HG03060 (cell line): ENCODE results near the gene TMEM45B.
"Not testable (repeated sequence)": the region's sequence is repeated elsewhere in the genome, so short reads cannot be mapped to it uniquely, and the experiment has no call there.

Experiments used
- ATAC-seq: cut with Tn5 transposase; IDR thresholded peaks from one replicate; pipeline ENCODE4 v1.9.1; 2021; ENCODE audit warnings: low read depth, moderate number of reproducible peaks; ENCODE audit not compliant: unreplicated experiment

Gene TMEM45B

DNA sequence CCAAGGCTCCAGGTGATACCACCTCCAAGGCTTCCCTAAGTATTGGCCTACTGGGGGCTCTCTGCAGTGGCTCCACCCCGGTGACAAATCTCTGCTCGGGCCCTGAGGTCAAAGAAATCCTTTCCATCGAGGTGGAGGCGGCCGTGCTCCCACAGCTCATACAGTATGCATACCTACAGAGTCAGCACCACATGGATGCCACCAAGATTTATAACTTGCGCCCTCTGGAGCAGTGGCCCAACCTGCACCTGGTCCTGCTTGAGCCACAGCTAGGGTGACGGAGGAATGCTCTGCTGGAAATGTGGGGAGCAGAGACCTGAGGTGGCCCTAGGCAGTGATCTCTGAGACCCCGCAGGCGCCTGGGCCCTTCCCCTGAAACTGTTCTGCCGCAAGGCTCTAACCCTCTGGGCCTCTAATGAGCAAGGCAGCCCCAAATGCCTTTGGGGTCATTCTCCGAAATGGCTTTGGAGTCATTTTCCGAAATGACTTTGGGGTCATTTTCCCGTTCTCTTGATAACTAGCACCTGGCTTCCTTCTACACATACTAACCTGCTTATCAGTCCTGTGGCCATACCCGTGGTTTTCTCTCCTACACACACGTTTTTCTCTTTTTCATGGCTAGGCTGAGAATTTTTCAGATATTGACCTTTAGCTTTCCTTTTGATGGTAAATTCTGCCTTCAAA is 33.9 kb downstream of the TMEM45B start:
- no peak for ATAC-seq

GRCh38 chr11:129852125-129852740 is 36.6 kb downstream of the TMEM45B start:
- no peak for ATAC-seq

DNA sequence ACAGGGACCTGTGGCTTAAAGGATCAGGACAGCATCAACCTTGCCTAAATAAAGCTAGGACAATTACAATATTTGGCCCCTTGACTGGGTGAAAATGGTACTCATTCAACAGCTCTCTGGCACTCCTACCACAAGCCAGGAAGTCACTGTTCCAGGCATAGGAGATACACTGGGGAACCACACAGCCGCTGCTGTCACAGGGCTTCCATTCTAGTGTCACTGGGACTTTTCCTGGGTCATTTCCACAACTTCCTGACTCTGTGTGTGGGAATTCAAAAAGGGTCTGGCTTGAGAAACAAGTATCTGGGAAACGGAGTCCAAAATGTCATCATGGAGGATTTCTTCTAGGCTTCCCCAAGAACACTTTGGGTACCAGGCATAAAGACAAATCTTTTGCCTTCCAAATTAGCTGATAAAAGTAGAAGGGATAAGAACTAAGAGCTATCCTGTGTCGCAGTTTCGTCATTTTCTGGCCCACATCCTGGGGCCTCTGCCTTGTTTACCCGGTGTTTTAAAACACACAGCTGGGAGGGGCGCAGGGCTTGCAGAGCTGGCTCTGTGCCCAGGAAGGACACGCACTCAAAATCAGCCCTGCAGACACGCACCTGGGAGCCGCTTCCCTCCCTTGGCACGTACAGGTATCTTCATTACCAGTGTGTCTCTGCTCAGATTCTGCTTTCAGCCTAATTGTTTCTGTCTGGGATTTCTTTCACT is 38.0 kb downstream of the TMEM45B start:
- ATAC-seq = no peak

- no peak for ATAC-seq
Measured at GRCh38 chr11:129854232-129854805, 38.7 kb downstream of the TMEM45B start.

DNA sequence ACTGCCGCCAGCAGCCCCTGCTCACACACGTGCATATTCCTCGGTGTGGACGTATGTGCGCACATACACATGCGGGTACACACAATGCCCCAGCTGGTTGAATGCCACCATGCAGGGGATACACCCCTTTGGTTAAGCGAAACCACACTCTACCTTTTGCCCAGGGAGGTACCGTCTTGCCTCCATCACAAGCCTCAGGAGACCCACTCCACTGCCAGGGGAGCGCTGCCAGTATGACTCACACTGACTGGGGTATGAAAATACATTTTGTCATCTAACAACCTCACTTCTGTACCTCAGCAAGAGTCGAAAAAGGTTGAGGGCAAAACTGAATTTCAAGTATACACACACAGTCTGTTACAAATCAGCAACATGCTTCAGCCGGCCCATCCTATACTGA is 39.4 kb downstream of the TMEM45B start:
- no peak for ATAC-seq

- ATAC-seq = no peak
Measured at GRCh38 chr11:129856036-129856435, 40.4 kb downstream of the TMEM45B start.

GRCh38 chr11:129861702-129862522 is 46.3 kb downstream of the TMEM45B start:
- no peak for ATAC-seq

DNA sequence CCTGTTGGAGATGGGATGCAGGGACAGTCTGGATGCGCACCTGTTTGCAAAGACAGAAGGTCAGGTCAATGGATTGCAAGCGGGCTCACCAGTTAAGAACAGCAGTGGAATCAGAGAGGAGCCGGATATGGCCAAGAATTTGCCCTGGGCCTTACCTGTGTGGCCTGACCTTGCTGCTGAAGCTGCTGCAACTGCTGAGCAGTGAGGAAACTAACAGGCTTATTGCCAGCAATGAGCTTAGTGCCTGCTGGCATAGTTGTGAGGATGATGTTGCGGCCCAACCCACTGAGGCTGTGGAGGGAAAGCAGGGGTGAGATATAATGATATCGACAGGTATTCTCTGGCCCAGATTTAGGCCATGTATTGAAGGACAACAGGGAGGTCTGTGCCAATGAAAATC is 49.2 kb downstream of the TMEM45B start:
- ATAC-seq = no peak

GRCh38 chr11:129865701-129866100 is 50.1 kb downstream of the TMEM45B start:
- ATAC-seq = no peak

DNA sequence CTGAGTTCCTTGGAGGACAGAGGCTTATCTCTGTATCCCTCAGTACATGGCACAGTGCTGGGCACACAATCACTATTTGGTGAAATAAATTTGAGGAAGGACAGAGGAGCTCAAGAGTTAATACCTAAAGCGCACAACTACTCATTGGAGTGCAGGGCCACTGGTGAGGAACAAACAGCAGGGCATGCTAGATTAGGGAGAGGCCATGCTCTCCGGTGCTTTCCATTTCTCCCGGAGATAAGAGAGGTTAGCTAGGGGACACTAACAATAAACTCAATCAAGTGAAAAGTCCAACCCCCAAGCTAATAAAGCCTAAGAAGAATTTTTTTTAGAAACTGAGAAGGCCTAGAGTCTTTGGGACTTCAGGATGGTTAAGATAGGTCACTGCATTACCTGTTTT is 50.7 kb downstream of the TMEM45B start:
- ATAC-seq = no peak

DNA sequence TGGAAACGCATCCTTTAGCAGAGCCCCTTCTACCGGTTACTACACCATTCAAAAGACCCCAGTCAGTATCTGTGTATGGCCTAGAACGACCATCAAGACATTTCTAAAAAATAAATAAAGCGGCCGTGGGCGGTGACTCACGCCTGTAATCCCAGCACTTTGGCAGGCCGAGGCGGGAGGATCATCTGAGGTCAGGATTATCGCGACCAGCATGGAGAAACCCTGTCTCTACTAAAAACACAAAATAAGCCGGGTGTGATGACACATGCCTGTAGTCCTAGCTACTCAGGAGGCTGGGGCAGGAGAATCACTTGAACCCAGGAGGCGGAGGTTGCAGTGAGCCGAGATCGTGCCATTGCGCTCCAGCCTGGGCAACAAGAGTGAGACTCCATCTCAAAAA is 53.0 kb downstream of the TMEM45B start:
- ATAC-seq = not testable (repeated sequence)

DNA sequence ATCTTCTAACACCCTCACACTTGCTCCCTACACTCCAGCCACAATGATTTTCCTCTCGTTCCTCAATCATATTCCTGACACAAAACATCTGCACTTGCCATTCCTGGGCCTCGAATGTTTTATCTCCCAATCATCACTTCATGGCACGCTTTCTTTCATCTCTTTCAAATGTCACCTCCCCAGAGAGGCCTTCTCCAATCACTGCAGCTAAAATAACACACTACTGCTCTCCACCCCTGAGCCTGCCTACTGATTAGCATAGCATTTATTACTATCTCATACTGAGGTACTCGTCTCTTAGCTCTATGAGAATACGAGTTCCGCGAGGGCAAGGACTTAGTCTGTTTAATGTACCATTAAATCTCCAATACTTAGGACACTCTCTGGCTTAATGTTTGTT is 56.3 kb downstream of the TMEM45B start:
- ATAC-seq = no peak

GRCh38 chr11:129880311-129880710 is 64.7 kb downstream of the TMEM45B start:
- no peak for ATAC-seq

GRCh38 chr11:129881570-129882170 is 66.0 kb downstream of the TMEM45B start:
- no peak for ATAC-seq

GRCh38 chr11:129884581-129884980 is 68.9 kb downstream of the TMEM45B start:
- no peak for ATAC-seq

- ATAC-seq = no peak
Measured at GRCh38 chr11:129885381-129885780, 69.7 kb downstream of the TMEM45B start.

- no peak for ATAC-seq
Measured at GRCh38 chr11:129888451-129888850, 72.8 kb downstream of the TMEM45B start.

DNA sequence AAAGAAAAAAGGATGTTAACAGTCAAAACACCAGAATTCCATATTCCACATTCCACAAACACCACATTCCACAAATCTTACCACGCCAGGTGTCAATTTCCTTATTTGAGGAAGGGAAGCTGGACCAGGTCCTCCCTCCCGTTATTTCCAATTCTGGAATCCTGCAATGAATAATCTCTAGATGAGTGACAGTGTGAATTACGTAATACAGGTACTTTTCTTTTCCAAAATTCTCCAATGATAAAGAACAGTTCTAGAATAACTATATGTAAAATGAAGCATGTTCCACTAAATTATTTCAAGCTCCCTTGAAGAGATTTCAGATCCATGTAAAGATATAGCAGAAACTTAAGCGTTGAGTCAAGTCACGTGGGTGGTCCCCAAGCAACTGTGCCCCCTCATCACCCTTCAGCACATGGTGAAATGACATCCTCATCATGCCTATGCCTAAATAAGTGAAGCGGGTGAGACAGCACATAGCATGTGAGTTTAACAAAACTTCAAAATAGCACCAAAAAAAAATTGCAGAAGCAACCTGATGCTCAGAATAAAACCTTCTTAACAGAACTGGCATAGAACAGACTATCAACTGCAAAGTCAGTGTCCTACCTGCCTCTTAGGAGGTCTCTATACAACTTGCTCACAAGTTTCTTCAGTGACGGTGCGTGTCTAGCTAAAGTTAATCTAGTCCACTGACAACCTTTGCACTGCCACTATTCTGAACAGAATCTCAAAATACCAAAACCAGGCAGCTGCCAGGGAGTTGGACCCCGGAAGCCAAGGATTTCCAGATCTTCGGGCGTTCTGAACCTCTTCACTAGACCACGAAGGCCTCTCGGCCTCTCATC is 78.9 kb downstream of the TMEM45B start:
- no peak for ATAC-seq
